Right ventricle myocardium superior (tissue), 1 donor: ENCODE data around the gene PICALM. TPM values are rescaled to one million over a fixed set of nuclear protein-coding genes. Genes with fewer than 3 reads are reported as not detected.
A peak's percentile ranks its signal among the peaks of the same experiment; 100 is the strongest.

Source experiments
- ATAC-seq: fragments of 200-7000 bp; cut with Tn5 transposase; one replicate; pipeline ENCODE4 v1.9.1; 2020; ENCODE audit warnings: mild to moderate bottlenecking; ENCODE audit not compliant: poor library complexity
- DNase-seq: peaks from one replicate; pipeline ENCODE4 v3.0.0-alpha.2; 2020
- intact Hi-C: fragments of 100-400 bp; cut with DNase I; formaldehyde crosslinking; loops from one replicate; pipeline ENCODE4 v1.11.2; 2022
- total RNA-seq: library from RNA; stranded (reverse); fragmentation: NEBNext Ultra II Directional; extraction: Animal tissue kit (Norgen Biotek cat#: 25700); gene quantifications from one replicate; pipeline ENCODE4 v1.2.1, GENCODE V29; 2021
- donor health status: DM: no; HTN: yes; CAD: no; lungs with severe emphysema.

PICALM gene
- total RNA-seq, 1 donor from 2014 or later, result 119 TPM

- DNase-seq (no peak), ATAC-seq (no peak)
- intact Hi-C loops, result no loop called here
These were observed 8.3 kb downstream of the PICALM start for GRCh38 chr11:86060544-86060943.

DNA sequence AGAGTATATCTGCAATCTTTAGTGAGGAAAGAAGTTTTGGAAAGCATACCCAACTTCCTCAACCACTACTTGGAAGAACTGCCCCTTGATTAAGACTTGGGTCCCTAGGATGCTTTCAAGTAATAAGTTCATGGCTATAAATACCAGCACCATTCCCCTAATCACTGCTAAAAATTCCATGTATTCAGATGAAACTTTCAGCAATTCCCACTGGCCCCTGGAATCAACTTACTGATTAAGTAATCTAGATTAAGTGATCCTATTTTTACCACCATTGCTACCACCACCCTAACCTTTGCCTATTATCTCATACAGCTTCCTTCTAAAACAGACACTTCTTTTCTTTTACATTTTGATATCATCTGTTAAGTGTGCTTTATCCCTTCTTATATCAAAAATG, 10.5 kb downstream of the PICALM start:
- intact Hi-C loops, result no loop called here
- ATAC-seq (no peak), DNase-seq (no peak)

DNA sequence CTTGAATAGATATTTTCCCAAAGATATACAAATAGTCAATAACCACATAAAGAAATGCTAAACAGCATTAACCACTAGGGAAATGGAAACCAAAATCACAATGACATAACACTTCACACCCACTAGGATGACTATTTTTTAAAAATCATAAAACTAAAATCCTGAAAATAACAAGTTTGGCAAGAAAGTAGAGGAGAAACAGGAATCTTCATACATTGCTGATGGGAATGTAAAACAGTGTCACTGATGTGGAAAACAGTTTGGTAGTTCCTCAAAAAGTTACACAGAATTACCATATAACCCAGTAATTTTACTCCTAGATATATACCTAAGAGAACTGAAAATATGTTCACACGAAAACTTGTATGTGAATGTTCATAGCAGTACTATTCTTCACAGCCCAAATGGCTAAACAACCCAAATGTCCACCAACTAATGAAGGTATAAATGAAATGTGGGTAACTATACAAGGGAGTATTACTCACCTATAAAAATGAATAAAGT, 12.5 kb downstream of the PICALM start:
- DNase-seq (no peak), ATAC-seq (no peak)
- intact Hi-C loops, result no loop called here

DNA sequence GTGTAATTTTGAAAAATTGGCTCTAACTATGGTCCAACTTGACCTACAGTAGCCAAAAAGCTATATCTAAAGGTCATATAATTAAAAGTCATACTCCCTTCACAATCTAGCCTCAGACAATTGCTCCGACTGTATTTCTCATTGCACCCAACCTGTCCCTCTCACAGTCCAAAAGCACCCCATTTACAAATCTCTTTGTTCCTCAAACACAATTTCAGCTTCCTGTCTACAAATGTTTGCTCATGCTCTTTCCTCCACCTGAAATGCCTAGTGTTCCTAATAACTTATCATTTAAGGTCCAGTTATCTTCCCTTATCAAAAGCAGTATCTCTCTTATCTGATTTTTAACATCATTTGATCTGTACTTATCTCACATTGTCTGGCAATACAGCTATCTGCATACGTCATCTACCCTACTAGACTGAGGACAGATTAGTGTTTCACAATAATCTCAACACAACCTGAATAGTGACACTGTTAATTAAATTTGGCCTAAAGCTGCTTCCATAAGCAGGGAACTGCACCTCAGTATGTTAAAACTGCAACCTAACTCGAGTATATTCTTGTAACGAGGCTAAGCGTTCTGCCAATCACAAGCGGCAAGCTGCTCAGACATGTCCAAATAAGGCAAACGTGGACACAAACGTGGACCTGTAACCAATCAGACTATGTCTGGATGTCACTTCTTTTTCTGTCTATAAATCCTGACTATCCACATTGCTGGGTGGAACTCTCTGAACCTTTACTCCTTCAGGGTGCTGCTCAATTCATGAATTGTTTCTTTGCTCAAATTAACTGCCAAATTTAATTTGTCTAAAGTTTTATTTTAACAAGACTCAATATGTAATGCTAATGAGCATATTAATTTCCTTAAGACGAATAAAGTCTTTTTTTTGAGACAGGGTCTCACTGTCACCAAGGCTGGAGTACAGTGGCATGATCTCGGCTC, 15.9 kb downstream of the PICALM start:
- DNase-seq (no peak), ATAC-seq (no peak)
- intact Hi-C loops, result no loop called here

- intact Hi-C loops, result no loop called here
- ATAC-seq (no peak), DNase-seq (no peak)
These were observed 18.6 kb downstream of the PICALM start for GRCh38 chr11:86050196-86050709.

GRCh38 chr11:86047275-86047991, 21.5 kb downstream of the PICALM start:
- ATAC-seq (no peak), DNase-seq (no peak)
- intact Hi-C loops, result no loop called here

DNA sequence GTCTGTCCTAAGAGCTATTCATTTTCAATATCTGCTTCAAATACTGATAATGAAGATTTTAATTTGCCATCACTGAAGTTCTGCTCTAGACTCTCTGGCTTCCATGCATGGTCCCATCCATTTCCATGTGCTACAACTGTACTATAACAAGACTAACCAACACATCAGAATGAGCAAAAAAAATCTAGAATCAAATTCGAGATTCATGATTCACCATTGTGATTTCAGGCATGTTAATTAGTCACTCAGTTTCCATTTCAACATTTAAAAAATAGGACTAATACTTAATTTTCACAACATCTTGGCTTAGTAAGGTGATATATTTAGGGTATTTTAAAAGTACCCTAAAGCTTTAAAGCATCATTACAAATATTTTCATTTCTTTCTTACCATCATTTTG, 22.8 kb downstream of the PICALM start:
- no peak for DNase-seq
- intact Hi-C loops, result no loop called here
- no peak for ATAC-seq

DNA sequence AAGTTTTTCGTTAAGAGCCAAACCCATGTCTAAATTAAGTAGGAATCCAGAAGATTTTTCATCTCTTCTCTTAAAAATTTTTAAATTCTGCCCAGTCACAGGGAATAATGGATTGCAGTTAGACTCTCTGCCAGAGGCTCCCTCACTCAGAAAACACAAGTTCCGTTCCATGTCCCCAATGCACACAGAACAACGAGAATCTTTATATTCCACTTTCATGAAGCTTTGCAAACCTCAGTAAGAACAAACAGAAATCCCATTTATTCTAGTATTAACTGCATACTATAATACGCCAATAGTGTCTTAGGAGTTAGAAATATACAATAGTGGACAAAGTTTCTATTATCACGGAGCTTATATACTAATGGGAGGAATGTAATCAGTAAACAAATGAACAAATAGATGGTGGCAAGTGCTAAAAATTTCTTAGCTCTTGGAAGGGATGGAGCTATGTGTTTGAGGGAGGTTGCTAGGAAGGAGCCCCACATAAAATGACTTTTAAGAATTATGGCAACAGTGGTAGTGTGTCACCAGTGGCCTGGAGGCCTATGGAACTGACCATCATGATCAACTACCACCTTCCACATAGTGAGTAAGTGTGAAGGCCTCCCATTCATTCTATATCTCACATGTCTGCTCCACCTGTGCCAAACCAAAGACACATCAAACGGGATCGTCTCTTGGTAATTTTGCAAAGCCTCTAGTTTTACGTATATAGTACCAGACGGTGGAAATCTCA, 24.9 kb downstream of the PICALM start:
- intact Hi-C loops, result loop anchor here (5.0 kb wide), 1 partner anchor 148 kb away; no protein-coding TSS in a partner anchor
- no peak for ATAC-seq
- DNase-seq, result no peak

GRCh38 chr11:86041975-86042378, 26.9 kb downstream of the PICALM start:
- intact Hi-C loops, result loop anchor here (5.0 kb wide), 1 partner anchor 150 kb away; no protein-coding TSS in a partner anchor
- ATAC-seq (peak; percentile 85), DNase-seq (no peak)

- DNase-seq (no peak), ATAC-seq (no peak)
- intact Hi-C loops, result loop anchor here (5.0 kb wide), 1 partner anchor 151 kb away; no protein-coding TSS in a partner anchor
These were observed 27.7 kb downstream of the PICALM start for GRCh38 chr11:86040919-86041850.

DNA sequence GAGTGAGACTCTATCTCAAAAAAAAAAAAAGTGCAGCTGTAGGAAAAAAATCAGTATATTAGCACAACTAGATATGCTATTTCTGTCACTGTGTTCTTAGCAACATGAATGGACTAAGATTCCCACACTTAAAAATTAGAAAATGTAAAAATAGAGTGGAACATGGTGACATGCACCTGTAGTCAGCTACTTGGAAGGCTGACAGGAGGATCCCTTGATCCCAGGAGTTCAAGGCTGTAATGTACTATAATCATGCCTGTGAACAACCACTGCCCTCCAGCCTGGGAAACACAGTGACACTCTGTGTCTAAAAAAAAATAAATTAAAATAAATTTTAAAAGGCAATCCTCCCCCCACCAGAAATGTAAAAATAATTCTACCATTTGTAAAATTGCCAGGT, 29.8 kb downstream of the PICALM start:
- intact Hi-C loops, result no loop called here
- DNase-seq, result no peak
- peak; percentile 63 for ATAC-seq

DNA sequence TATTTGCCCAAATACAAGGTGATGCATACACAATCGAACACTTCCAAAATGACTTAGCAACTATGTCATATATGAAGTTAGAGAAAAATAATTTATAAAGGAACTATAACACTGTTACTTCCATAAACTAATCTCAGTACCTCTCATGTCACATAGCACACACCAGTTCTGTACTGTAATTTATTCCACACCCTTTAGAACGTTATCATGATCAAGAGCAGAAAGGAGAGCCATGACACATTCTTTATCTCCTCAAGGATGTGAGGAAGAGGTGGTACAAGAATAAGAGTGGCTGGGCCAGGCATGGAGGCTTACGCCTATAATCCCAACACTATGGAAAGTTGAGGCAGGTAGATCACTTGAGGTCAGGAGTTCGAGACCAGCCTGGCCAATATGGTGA, 31.1 kb downstream of the PICALM start:
- intact Hi-C loops, result no loop called here
- DNase-seq (no peak), ATAC-seq (no peak)

GRCh38 chr11:86035920-86036319, 33.0 kb downstream of the PICALM start:
- intact Hi-C loops, result no loop called here
- ATAC-seq (no peak), DNase-seq (no peak)

GRCh38 chr11:86035164-86035563, 33.7 kb downstream of the PICALM start:
- DNase-seq (no peak), ATAC-seq (peak; percentile 32)

DNA sequence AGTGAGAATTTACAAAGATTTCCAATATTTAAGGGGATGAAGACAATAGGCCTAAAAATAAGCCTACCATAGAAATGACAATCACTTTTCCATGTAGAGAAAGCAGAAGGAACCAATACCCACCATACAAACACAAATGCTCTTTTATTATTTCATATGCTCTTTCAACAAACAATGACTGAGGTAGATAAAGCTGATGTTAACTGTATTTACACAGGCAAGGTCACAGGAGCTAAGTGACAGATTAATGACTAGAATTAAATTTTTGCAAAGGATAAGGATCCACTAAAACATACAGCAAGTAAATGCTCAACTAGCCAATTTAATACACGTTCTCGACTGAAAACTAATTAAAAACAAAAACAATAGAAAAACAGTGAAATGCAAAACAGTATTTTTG, 34.2 kb downstream of the PICALM start:
- intact Hi-C loops, result no loop called here
- DNase-seq, result no peak
- no peak for ATAC-seq

More at GRCh38 chr11:86035164-86035563, 33.7 kb downstream of the PICALM start:
- intact Hi-C loops, result no loop called here

DNA sequence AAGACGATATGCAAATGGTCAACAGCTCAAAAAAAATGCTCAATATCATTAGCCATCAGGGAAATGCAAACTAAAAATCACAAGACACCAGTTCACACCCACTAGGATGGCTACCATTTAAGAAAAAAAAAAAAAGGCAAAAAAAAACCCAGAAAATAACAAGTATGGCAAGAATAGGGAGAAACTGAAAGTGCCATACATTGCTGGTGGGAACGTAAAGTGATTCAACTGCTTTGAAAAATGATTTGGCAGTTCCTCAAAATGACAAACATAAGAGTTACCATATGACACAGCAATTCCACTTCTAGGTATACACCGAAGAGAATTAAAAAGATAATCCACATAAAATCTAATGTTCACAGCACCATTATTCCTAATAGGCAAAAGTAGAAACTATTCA, 47.5 kb downstream of the PICALM start:
- DNase-seq, result no peak
- intact Hi-C loops, result no loop called here

GRCh38 chr11:86018249-86018648, 50.6 kb downstream of the PICALM start:
- DNase-seq, result no peak
- intact Hi-C loops, result no loop called here
- no peak for ATAC-seq

More for the DNA sequence above, 47.5 kb downstream of the PICALM start:
- no peak for ATAC-seq

- DNase-seq, result no peak
- intact Hi-C loops, result no loop called here
- no peak for ATAC-seq
These were observed 52.4 kb downstream of the PICALM start for GRCh38 chr11:86016451-86016850.
